ENCODE results near the gene EFNA3. TPM values are rescaled to one million over a fixed set of nuclear protein-coding genes. Genes with fewer than 3 reads are reported as not detected.

EFNA3 gene
- total RNA-seq, 1 experiment from 2014 or later, result 12.5 TPM

DNA sequence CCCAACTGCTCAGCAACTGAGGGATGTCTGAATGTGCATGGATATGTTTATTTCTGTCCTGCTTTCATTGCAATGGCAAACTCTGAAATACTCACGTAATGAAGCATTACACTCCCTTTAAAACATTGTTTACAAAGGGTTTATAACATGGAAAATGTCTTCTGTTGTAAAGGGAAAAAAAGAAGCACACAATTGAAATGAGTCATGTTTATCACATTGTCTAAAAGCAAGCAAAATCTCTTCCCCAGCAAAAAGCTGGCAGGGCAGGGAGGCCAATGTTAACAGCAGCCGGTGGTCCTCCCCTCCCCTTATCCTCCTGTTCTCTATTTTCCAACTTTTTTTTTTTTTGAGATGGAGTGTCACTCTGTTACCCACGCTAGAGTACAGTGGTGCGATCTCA lies 45.2 kb downstream of the EFNA3 start (continued):
- TF ChIP-seq, protein P1, sequence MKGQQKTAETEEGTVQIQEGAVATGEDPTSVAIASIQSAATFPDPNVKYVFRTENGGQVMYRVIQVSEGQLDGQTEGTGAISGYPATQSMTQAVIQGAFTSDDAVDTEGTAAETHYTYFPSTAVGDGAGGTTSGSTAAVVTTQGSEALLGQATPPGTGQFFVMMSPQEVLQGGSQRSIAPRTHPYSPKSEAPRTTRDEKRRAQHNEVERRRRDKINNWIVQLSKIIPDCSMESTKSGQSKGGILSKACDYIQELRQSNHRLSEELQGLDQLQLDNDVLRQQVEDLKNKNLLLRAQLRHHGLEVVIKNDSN (CRISPR knock-in tag; IDR thresholded peaks at IDR 0.05), result no peak
- TF ChIP-seq, protein P2, sequence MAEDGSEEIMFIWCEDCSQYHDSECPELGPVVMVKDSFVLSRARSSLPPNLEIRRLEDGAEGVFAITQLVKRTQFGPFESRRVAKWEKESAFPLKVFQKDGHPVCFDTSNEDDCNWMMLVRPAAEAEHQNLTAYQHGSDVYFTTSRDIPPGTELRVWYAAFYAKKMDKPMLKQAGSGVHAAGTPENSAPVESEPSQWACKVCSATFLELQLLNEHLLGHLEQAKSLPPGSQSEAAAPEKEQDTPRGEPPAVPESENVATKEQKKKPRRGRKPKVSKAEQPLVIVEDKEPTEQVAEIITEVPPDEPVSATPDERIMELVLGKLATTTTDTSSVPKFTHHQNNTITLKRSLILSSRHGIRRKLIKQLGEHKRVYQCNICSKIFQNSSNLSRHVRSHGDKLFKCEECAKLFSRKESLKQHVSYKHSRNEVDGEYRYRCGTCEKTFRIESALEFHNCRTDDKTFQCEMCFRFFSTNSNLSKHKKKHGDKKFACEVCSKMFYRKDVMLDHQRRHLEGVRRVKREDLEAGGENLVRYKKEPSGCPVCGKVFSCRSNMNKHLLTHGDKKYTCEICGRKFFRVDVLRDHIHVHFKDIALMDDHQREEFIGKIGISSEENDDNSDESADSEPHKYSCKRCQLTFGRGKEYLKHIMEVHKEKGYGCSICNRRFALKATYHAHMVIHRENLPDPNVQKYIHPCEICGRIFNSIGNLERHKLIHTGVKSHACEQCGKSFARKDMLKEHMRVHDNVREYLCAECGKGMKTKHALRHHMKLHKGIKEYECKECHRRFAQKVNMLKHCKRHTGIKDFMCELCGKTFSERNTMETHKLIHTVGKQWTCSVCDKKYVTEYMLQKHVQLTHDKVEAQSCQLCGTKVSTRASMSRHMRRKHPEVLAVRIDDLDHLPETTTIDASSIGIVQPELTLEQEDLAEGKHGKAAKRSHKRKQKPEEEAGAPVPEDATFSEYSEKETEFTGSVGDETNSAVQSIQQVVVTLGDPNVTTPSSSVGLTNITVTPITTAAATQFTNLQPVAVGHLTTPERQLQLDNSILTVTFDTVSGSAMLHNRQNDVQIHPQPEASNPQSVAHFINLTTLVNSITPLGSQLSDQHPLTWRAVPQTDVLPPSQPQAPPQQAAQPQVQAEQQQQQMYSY (CRISPR knock-in tag; IDR thresholded peaks at IDR 0.05), result no peak
- TF ChIP-seq, protein P3, sequence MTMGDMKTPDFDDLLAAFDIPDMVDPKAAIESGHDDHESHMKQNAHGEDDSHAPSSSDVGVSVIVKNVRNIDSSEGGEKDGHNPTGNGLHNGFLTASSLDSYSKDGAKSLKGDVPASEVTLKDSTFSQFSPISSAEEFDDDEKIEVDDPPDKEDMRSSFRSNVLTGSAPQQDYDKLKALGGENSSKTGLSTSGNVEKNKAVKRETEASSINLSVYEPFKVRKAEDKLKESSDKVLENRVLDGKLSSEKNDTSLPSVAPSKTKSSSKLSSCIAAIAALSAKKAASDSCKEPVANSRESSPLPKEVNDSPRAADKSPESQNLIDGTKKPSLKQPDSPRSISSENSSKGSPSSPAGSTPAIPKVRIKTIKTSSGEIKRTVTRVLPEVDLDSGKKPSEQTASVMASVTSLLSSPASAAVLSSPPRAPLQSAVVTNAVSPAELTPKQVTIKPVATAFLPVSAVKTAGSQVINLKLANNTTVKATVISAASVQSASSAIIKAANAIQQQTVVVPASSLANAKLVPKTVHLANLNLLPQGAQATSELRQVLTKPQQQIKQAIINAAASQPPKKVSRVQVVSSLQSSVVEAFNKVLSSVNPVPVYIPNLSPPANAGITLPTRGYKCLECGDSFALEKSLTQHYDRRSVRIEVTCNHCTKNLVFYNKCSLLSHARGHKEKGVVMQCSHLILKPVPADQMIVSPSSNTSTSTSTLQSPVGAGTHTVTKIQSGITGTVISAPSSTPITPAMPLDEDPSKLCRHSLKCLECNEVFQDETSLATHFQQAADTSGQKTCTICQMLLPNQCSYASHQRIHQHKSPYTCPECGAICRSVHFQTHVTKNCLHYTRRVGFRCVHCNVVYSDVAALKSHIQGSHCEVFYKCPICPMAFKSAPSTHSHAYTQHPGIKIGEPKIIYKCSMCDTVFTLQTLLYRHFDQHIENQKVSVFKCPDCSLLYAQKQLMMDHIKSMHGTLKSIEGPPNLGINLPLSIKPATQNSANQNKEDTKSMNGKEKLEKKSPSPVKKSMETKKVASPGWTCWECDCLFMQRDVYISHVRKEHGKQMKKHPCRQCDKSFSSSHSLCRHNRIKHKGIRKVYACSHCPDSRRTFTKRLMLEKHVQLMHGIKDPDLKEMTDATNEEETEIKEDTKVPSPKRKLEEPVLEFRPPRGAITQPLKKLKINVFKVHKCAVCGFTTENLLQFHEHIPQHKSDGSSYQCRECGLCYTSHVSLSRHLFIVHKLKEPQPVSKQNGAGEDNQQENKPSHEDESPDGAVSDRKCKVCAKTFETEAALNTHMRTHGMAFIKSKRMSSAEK (CRISPR knock-in tag; IDR thresholded peaks at IDR 0.05; ENCODE audit: borderline replicate concordance), result no peak
- no peak for TF ChIP-seq NR3C1 (CRISPR knock-in tag; conservative IDR thresholded peaks at IDR 0.05; ENCODE audit: low read depth)

DNA sequence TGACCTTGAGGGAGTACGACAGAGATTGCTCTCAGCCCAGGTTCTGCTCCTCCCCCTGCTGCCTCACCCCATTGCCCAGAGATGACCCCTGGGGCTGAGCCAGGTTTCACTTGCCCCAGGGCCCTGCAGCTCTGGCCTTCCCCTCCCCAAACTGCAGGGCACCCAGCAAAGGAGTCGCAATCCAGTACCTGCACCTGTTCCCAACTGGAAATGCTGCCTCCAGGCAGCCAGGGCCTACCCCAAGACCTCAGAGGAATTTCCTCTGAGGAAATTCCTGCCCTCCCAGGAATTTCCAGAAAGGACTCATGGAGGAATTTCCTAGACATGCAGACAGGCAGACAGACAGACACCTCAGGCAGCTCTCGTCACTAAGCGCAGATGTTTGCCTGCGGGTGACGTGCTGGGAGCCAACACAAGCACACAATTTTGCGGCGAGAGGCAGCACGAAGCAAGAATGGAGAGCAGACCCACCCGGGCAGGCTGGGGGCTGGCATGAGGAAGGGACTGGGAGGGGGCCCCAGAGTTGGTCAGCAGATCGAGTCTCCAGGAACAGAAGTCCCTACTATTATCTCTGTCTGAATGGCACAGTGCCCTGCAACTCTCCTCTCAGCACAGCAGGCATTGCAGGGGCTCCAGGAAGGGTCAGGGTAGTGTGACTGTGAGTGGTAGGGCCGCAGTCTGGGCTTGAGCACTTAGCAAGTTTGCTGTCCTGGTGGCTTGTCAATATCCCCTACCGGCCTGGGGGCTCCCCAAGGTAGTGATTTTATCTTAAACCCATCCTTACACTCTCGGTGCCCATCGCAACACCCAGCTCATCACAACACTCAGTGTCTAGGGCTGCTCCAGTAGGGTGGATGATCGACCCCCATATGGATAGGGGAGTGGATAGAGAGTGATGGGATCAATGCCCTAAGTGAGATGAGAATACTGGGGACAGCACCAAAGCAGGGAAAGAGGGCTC lies 46.1 kb downstream of the EFNA3 start:
- ATAC-seq, result peak; percentile 6
- peak overlapping the region; percentile 61; the same call in 1 of the 2 replicates for H3K4me3 Mint-ChIP-seq
- peaks cover 68% of the 10 kb centered on the region for H3K27me3 Mint-ChIP-seq (ENCODE audit: low read depth)
- no peaks in the 10 kb centered on the region for H3K9me3 Mint-ChIP-seq
- H3K36me3 Mint-ChIP-seq, result no peaks in the 10 kb centered on the region
- ChIA-PET CTCF (interaction anchor here (0.7 to 12.9 kb wide), 12 partner anchors 11 to 565 kb away, joined by 3 to 164 read pairs (median 6); partner anchors contain the start of genes ADAM15, KRTCAP2, SLC50A1 and TRIM46), POLR2A (interaction anchor here (1.4 to 1.6 kb wide), 3 partner anchors 10 to 48 kb away, joined by 4 to 5 read pairs (median 5); partner anchors contain the start of genes KRTCAP2 and SLC50A1)
- no peak overlapping the region; the same call in 1 of the 2 replicates for H3K27ac Mint-ChIP-seq
- peaks cover 42% of the 10 kb centered on the region for H3K4me1 Mint-ChIP-seq
- peak; percentile 43 for DNase-seq (ENCODE audit: low spot score)
- TF ChIP-seq ZNF219 (CRISPR knock-in tag; IDR thresholded peaks at IDR 0.05; ENCODE audit: borderline replicate concordance) (no peak), ELF4 (CRISPR knock-in tag; IDR thresholded peaks at IDR 0.05; ENCODE audit: low read depth) (no peak), CREM (CRISPR knock-in tag; IDR thresholded peaks at IDR 0.05) (no peak), MXD4 (CRISPR knock-in tag; IDR thresholded peaks at IDR 0.05; ENCODE audit: borderline replicate concordance) (no peak), HMGA2 (CRISPR knock-in tag; IDR thresholded peaks at IDR 0.05) (no peak), OVOL2 (CRISPR knock-in tag; IDR thresholded peaks at IDR 0.05; ENCODE audit: borderline replicate concordance) (no peak), ZNF416 (CRISPR knock-in tag; IDR thresholded peaks at IDR 0.05) (no peak)
- TF ChIP-seq, protein P4, sequence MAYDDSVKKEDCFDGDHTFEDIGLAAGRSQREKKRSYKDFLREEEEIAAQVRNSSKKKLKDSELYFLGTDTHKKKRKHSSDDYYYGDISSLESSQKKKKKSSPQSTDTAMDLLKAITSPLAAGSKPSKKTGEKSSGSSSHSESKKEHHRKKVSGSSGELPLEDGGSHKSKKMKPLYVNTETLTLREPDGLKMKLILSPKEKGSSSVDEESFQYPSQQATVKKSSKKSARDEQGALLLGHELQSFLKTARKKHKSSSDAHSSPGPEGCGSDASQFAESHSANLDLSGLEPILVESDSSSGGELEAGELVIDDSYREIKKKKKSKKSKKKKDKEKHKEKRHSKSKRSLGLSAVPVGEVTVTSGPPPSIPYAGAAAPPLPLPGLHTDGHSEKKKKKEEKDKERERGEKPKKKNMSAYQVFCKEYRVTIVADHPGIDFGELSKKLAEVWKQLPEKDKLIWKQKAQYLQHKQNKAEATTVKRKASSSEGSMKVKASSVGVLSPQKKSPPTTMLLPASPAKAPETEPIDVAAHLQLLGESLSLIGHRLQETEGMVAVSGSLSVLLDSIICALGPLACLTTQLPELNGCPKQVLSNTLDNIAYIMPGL (CRISPR knock-in tag; IDR thresholded peaks at IDR 0.05), result no peak
- TF ChIP-seq, protein P5, sequence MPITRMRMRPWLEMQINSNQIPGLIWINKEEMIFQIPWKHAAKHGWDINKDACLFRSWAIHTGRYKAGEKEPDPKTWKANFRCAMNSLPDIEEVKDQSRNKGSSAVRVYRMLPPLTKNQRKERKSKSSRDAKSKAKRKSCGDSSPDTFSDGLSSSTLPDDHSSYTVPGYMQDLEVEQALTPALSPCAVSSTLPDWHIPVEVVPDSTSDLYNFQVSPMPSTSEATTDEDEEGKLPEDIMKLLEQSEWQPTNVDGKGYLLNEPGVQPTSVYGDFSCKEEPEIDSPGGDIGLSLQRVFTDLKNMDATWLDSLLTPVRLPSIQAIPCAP (CRISPR knock-in tag; IDR thresholded peaks at IDR 0.05), result no peak
- TF ChIP-seq, protein P6, sequence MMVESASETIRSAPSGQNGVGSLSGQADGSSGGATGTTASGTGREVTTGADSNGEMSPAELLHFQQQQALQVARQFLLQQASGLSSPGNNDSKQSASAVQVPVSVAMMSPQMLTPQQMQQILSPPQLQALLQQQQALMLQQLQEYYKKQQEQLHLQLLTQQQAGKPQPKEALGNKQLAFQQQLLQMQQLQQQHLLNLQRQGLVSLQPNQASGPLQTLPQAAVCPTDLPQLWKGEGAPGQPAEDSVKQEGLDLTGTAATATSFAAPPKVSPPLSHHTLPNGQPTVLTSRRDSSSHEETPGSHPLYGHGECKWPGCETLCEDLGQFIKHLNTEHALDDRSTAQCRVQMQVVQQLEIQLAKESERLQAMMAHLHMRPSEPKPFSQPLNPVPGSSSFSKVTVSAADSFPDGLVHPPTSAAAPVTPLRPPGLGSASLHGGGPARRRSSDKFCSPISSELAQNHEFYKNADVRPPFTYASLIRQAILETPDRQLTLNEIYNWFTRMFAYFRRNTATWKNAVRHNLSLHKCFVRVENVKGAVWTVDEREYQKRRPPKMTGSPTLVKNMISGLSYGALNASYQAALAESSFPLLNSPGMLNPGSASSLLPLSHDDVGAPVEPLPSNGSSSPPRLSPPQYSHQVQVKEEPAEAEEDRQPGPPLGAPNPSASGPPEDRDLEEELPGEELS (CRISPR knock-in tag; IDR thresholded peaks at IDR 0.05), result no peak
- TF ChIP-seq, protein P7, sequence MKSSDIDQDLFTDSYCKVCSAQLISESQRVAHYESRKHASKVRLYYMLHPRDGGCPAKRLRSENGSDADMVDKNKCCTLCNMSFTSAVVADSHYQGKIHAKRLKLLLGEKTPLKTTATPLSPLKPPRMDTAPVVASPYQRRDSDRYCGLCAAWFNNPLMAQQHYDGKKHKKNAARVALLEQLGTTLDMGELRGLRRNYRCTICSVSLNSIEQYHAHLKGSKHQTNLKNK (CRISPR knock-in tag; IDR thresholded peaks at IDR 0.05), result no peak
- TF ChIP-seq, protein P8, sequence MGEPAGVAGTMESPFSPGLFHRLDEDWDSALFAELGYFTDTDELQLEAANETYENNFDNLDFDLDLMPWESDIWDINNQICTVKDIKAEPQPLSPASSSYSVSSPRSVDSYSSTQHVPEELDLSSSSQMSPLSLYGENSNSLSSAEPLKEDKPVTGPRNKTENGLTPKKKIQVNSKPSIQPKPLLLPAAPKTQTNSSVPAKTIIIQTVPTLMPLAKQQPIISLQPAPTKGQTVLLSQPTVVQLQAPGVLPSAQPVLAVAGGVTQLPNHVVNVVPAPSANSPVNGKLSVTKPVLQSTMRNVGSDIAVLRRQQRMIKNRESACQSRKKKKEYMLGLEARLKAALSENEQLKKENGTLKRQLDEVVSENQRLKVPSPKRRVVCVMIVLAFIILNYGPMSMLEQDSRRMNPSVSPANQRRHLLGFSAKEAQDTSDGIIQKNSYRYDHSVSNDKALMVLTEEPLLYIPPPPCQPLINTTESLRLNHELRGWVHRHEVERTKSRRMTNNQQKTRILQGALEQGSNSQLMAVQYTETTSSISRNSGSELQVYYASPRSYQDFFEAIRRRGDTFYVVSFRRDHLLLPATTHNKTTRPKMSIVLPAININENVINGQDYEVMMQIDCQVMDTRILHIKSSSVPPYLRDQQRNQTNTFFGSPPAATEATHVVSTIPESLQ (CRISPR knock-in tag; IDR thresholded peaks at IDR 0.05), result no peak
